ENCODE data around the gene RBFOX2.

Gene RBFOX2

DNA sequence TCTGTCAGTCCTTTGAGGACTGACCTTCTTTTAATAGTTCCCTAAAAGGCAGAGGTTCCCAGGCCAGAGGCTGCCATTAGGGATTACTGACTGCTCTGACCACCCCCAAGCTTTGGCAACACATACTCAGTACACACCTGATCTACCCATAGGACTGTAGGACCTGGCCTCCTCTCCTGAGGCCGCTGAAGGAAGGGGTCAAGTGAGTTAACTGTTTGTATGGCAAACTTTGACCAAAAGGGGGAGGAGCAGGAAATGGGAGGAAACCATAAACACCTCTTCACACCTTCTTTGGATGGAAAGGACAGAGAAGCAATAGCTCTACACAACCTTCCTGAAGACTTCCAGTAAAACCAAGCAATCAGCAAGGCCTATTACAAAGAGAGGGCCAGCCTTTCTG lies 207.0 kb downstream of the RBFOX2 start:
- Histone ChIP-seq H3K4me1 (ENCODE audit: low read length) (no peaks in the 10 kb centered on the region), H3K4me3 (ENCODE audit: low read length) (no peak overlapping the region), H3K9ac (ENCODE audit: low read length) (no peak overlapping the region), H3K27me3 (ENCODE audit: low read depth, low read length) (no peaks in the 10 kb centered on the region), H3K4me2 (ENCODE audit: low read length) (no peak overlapping the region), H4K20me1 (ENCODE audit: insufficient read depth, low read length) (no peaks in the 10 kb centered on the region), H3K36me3 (replicated peaks; ENCODE audit: low read depth, low read length) (no peaks in the 10 kb centered on the region), H2AFZ (ENCODE audit: low read depth, low read length) (no peak overlapping the region), H3K27ac (ENCODE audit: low read length) (no peak overlapping the region), H3K9me3 (ENCODE audit: insufficient read depth, low read length) (no peaks in the 10 kb centered on the region), H3K79me2 (ENCODE audit: low read length) (no peaks in the 10 kb centered on the region)
- TF ChIP-seq EZH2phosphoT487 (IDR thresholded peaks at IDR 0.05; ENCODE audit: low read depth) = no peak

DNA sequence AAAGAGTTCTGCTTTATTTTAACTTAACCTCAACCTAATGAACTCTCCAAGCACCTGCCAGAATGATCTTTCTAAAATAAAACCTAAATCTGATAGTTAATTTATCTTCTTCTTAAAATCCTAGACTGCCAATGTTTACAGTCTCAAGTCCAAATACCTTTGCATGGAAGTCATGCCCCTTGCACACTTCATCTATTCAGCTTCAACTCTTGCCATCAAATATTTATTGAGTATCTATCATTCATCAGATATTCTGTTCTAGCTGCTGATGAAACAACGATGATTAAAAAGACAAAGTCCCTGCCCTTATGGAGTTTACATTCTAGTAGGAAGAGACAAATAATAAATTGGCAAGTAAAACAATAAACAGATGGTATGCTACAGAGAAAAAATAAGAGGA lies 209.2 kb downstream of the RBFOX2 start:
- Histone ChIP-seq H2AFZ (ENCODE audit: low read depth, low read length) (no peak overlapping the region), H3K27ac (ENCODE audit: low read length) (no peak overlapping the region), H3K27me3 (ENCODE audit: low read depth, low read length) (peaks cover 5% of the 10 kb centered on the region; the same call in 1 of the 2 replicates), H3K9me3 (ENCODE audit: insufficient read depth, low read length) (no peaks in the 10 kb centered on the region), H3K4me1 (ENCODE audit: low read length) (no peaks in the 10 kb centered on the region), H3K36me3 (replicated peaks; ENCODE audit: low read depth, low read length) (no peaks in the 10 kb centered on the region), H3K4me2 (ENCODE audit: low read length) (no peak overlapping the region), H3K4me3 (ENCODE audit: low read length) (no peak overlapping the region), H4K20me1 (ENCODE audit: insufficient read depth, low read length) (no peaks in the 10 kb centered on the region), H3K9ac (ENCODE audit: low read length) (no peak overlapping the region), H3K79me2 (ENCODE audit: low read length) (no peaks in the 10 kb centered on the region)
- TF ChIP-seq EZH2phosphoT487 (IDR thresholded peaks at IDR 0.05; ENCODE audit: low read depth) = no peak
- TF ChIP-seq, protein P1, sequence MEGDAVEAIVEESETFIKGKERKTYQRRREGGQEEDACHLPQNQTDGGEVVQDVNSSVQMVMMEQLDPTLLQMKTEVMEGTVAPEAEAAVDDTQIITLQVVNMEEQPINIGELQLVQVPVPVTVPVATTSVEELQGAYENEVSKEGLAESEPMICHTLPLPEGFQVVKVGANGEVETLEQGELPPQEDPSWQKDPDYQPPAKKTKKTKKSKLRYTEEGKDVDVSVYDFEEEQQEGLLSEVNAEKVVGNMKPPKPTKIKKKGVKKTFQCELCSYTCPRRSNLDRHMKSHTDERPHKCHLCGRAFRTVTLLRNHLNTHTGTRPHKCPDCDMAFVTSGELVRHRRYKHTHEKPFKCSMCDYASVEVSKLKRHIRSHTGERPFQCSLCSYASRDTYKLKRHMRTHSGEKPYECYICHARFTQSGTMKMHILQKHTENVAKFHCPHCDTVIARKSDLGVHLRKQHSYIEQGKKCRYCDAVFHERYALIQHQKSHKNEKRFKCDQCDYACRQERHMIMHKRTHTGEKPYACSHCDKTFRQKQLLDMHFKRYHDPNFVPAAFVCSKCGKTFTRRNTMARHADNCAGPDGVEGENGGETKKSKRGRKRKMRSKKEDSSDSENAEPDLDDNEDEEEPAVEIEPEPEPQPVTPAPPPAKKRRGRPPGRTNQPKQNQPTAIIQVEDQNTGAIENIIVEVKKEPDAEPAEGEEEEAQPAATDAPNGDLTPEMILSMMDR (IDR thresholded peaks at IDR 0.05; ENCODE audit: low read depth, low read length) = no peak

DNA sequence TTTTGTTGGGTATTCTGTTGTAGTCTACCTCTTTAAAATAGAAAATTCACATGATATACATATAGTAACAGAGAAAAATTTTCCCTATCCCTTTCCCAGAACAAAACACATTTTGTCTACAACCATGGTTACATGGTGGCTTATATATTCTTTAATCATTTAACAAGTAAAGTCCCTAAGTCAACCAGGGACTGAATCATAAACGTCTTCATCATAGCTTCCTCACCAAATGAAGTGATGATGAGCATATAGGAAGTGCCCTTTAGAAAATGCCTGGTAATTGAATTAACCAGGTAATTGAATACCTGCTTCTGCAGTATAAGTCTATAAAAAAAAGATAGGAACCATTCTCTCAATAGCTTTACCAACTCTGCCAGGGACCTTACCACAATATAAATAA lies 209.7 kb downstream of the RBFOX2 start:
- no peaks in the 10 kb centered on the region for H3K4me1 ChIP-seq (ENCODE audit: low read length)
- no peaks in the 10 kb centered on the region for H3K36me3 ChIP-seq (replicated peaks; ENCODE audit: low read depth, low read length)
- no peak for TF ChIP-seq EZH2phosphoT487 (IDR thresholded peaks at IDR 0.05; ENCODE audit: low read depth)
- TF ChIP-seq, protein P1 (IDR thresholded peaks at IDR 0.05; ENCODE audit: low read depth, low read length) = no peak
- H3K79me2 ChIP-seq (ENCODE audit: low read length) = no peaks in the 10 kb centered on the region
- no peak overlapping the region for H3K9ac ChIP-seq (ENCODE audit: low read length)
- no peak overlapping the region for H2AFZ ChIP-seq (ENCODE audit: low read depth, low read length)
- no peaks in the 10 kb centered on the region for H4K20me1 ChIP-seq (ENCODE audit: insufficient read depth, low read length)
- H3K27me3 ChIP-seq (ENCODE audit: low read depth, low read length) = peaks cover 5% of the 10 kb centered on the region; the same call in 1 of the 2 replicates
- H3K9me3 ChIP-seq (ENCODE audit: insufficient read depth, low read length) = no peaks in the 10 kb centered on the region
- no peak overlapping the region for H3K4me2 ChIP-seq (ENCODE audit: low read length)
- no peak overlapping the region for H3K4me3 ChIP-seq (ENCODE audit: low read length)
- H3K27ac ChIP-seq (ENCODE audit: low read length) = no peak overlapping the region

DNA sequence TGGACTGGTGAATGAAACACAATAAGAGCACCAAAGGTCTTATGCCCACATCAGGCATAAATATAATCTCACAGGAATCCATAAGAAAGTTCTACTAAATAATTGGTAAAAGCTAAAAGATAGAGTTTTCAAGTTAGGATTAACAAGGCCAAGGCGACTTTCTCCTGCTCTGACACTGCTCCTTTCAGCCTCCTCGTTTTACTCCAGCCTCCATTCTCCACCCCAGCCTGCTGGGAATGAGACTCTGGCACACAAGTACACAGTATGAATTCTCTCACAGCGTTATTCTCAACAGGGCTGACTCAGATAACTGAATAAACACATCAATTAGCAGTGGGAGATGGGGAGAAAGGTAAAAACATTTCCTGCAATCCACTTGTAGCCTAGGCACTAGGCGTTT lies 216.0 kb downstream of the RBFOX2 start:
- Histone ChIP-seq H3K27ac (ENCODE audit: low read length) (no peak overlapping the region), H3K36me3 (replicated peaks; ENCODE audit: low read depth, low read length) (no peaks in the 10 kb centered on the region), H3K4me1 (ENCODE audit: low read length) (no peaks in the 10 kb centered on the region), H2AFZ (ENCODE audit: low read depth, low read length) (no peak overlapping the region), H3K9me3 (ENCODE audit: insufficient read depth, low read length) (no peaks in the 10 kb centered on the region), H3K79me2 (ENCODE audit: low read length) (no peaks in the 10 kb centered on the region), H3K4me2 (ENCODE audit: low read length) (no peak overlapping the region), H3K27me3 (ENCODE audit: low read depth, low read length) (peaks cover 22% of the 10 kb centered on the region), H4K20me1 (ENCODE audit: insufficient read depth, low read length) (no peaks in the 10 kb centered on the region), H3K9ac (ENCODE audit: low read length) (no peak overlapping the region), H3K4me3 (ENCODE audit: low read length) (no peak overlapping the region)
- TF ChIP-seq EZH2phosphoT487 (IDR thresholded peaks at IDR 0.05; ENCODE audit: low read depth) = no peak
- TF ChIP-seq, protein P1 (IDR thresholded peaks at IDR 0.05; ENCODE audit: low read depth, low read length) = no peak

DNA sequence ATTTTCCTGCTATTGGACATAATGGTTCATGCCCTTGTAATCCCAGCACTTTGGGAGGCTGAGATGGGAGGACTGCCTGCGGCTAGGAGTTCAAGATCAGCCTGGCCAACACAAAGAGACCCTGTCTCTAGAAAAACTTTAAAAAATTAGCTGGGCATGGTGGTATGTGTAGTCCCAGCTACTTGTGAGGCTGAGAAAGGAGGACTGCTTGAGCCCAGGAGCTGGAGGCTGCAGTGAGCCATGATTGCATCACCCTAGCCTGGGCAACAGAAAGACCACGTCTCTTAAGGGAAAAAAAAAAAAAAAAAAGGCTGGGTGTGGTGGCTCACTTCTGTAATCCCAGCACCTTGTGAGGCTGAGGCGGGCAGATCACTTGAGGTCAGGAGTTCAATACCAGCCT lies 217.0 kb downstream of the RBFOX2 start:
- Histone ChIP-seq H3K27ac (ENCODE audit: low read length) (no peak overlapping the region), H3K4me2 (ENCODE audit: low read length) (no peak overlapping the region), H2AFZ (ENCODE audit: low read depth, low read length) (no peak overlapping the region), H3K27me3 (ENCODE audit: low read depth, low read length) (peaks cover 22% of the 10 kb centered on the region), H3K36me3 (replicated peaks; ENCODE audit: low read depth, low read length) (no peaks in the 10 kb centered on the region), H3K79me2 (ENCODE audit: low read length) (no peaks in the 10 kb centered on the region), H3K4me3 (ENCODE audit: low read length) (no peak overlapping the region), H3K4me1 (ENCODE audit: low read length) (no peaks in the 10 kb centered on the region), H4K20me1 (ENCODE audit: insufficient read depth, low read length) (no peaks in the 10 kb centered on the region), H3K9me3 (ENCODE audit: insufficient read depth, low read length) (no peaks in the 10 kb centered on the region), H3K9ac (ENCODE audit: low read length) (no peak overlapping the region)
- TF ChIP-seq EZH2phosphoT487 (IDR thresholded peaks at IDR 0.05; ENCODE audit: low read depth) = no peak
- TF ChIP-seq, protein P1 (IDR thresholded peaks at IDR 0.05; ENCODE audit: low read depth, low read length) = no peak

Measured in OCI-LY3 (cell line).